Neural progenitor cell (in vitro differentiated cells): ENCODE results near the gene LHFPL2. TPM values are rescaled to one million over a fixed set of nuclear protein-coding genes. Genes with fewer than 3 reads are reported as not detected.

ENCODE experiments used
- DNase-seq: peaks from one replicate; pipeline ENCODE4 v3.0.0-alpha.2; 2016; ENCODE audit warnings: low spot score
- H2AFZ ChIP-seq: fragments of 200-600 bp; sonication (generic); replicated peaks from 2 replicates; pipeline ENCODE4 v1.6.1; 2016; ENCODE audit warnings: antibody characterized with exemption
- H3F3A ChIP-seq: fragments of 200-600 bp; sonication (generic); 2 replicates; pipeline ENCODE4 v1.6.1; 2016; ENCODE audit warnings: antibody characterized with exemption, low read depth
- H3K27ac ChIP-seq: fragments of 200-600 bp; sonication (generic); 2 replicates; pipeline ENCODE4 v1.5.1; 2016; ENCODE audit warnings: mild to moderate bottlenecking
- H3K27me3 ChIP-seq: fragments of 200-600 bp; sonication (generic); 2 replicates; pipeline ENCODE4 v1.6.1; 2016; ENCODE audit warnings: mild to moderate bottlenecking, moderate library complexity
- H3K36me3 ChIP-seq: fragments of 200-600 bp; sonication (generic); 2 replicates; pipeline ENCODE4 v1.5.1; 2016
- H3K4me1 ChIP-seq: fragments of 200-600 bp; sonication (generic); 2 replicates; pipeline ENCODE4 v1.6.1; 2016; ENCODE audit warnings: mixed run types
- H3K4me2 ChIP-seq: fragments of 200-600 bp; sonication (generic); 2 replicates; pipeline ENCODE4 v1.6.1; 2016
- H3K4me3 ChIP-seq: fragments of 200-600 bp; sonication (generic); 2 replicates; pipeline ENCODE4 v1.5.1; 2016
- H3K79me2 ChIP-seq: fragments of 200-600 bp; sonication (generic); 2 replicates; pipeline ENCODE4 v1.6.1; 2016; ENCODE audit warnings: low read depth
- H3K9ac ChIP-seq: fragments of 200-600 bp; sonication (generic); 2 replicates; pipeline ENCODE4 v1.6.1; 2016
- H3K9me3 ChIP-seq: fragments of 200-600 bp; sonication (generic); 2 replicates; pipeline ENCODE4 v1.5.1; 2016; ENCODE audit warnings: low read depth
- H4K20me1 ChIP-seq: fragments of 200-600 bp; sonication (generic); 2 replicates; pipeline ENCODE4 v1.6.1; 2016; ENCODE audit warnings: low read depth
- H3K27ac Mint-ChIP-seq: 3 replicates; pipeline ENCODE4 v1.8.0; 2021; ENCODE audit warnings: mixed read lengths
- H3K27me3 Mint-ChIP-seq: 2 replicates; pipeline ENCODE4 v1.8.0; 2022; ENCODE audit warnings: low read depth, mild to moderate bottlenecking, inconsistent platforms, moderate library complexity, mixed read lengths; ENCODE audit not compliant: insufficient read depth
- H3K36me3 Mint-ChIP-seq: 3 replicates; pipeline ENCODE4 v1.8.0; 2021; ENCODE audit warnings: mixed read lengths
- H3K4me1 Mint-ChIP-seq: 3 replicates; pipeline ENCODE4 v1.8.0; 2021; ENCODE audit warnings: mixed read lengths
- H3K4me3 Mint-ChIP-seq: 3 replicates; pipeline ENCODE4 v1.8.0; 2021; ENCODE audit warnings: mild to moderate bottlenecking, moderate library complexity, mixed read lengths
- H3K9me3 Mint-ChIP-seq: 3 replicates; pipeline ENCODE4 v1.8.0; 2020; ENCODE audit warnings: mixed read lengths
- EZH2 ChIP-seq: fragments of 200-600 bp; sonication (generic); IDR thresholded peaks from 2 replicates; pipeline ENCODE4 v1.6.1; 2017; ENCODE audit warnings: antibody characterized with exemption, mild to moderate bottlenecking, moderate library complexity
- EZH2phosphoT487 ChIP-seq: fragments of 200-600 bp; sonication (generic); IDR thresholded peaks from 2 replicates; pipeline ENCODE4 v1.6.1; 2017; ENCODE audit warnings: antibody characterized with exemption
- total RNA-seq: library from RNA; depleted of rRNA; stranded (reverse); fragments of >200 nt; gene quantifications from 2 replicates; pipeline ENCODE4 v1.2.3, GENCODE V29; 2015; ENCODE audit warnings: low replicate concordance
- TF ChIP-seq, protein P1 (sequence below): fragments of 200-600 bp; sonication (generic); IDR thresholded peaks from 2 replicates; pipeline ENCODE4 v1.5.1; 2017; ENCODE audit warnings: antibody characterized with exemption, mild to moderate bottlenecking

The LHFPL2 gene
- total RNA-seq, 1 donor from 2014 or later: 21.1 TPM

DNA sequence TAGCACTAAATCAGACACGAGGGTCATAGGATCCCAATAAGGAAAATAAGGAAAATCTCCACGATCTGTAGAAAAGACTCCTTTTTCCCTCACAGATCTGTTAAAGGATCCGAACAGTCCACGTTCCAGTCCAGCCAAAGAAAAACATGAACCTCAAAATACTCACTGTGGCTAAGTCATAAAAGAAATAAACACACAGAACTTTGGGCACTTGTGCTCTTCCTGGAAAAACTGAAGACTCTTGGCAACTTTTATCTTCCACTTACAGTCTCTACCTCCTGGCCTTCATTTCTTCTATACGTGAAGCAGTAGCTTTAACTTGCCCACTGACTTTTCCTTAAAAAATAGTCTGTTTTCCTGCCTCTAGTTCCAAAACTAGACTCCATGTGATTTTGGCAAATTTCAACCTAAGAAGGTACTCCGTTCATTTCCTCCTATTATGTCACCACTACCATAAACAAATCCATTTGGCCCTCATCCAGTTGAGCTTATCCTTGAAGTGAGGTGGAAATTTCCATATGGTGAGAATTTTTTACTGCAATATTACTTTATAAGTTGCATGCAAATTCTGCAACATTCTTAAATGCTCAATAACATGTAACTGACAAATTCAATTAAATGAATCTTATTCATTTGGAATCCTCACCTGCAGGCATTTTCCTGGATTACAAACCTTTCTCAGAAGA, 5.3 kb upstream of the LHFPL2 start:
- peaks cover 15% of the 10 kb centered on the region for H3F3A ChIP-seq
- H3K9me3 ChIP-seq: no peaks in the 10 kb centered on the region
- H2AFZ ChIP-seq: no peak overlapping the region
- Mint-ChIP-seq H3K27ac (no peak overlapping the region), H3K4me3 (no peak overlapping the region), H3K4me1 (peaks cover 10% of the 10 kb centered on the region), H3K36me3 (no peaks in the 10 kb centered on the region), H3K9me3 (no peaks in the 10 kb centered on the region), H3K27me3 (peaks cover 10% of the 10 kb centered on the region)
- H3K9ac ChIP-seq: no peak overlapping the region
- H3K4me2 ChIP-seq: no peak overlapping the region
- no peaks in the 10 kb centered on the region for H3K36me3 ChIP-seq
- TF ChIP-seq EZH2 (no peak), EZH2phosphoT487 (no peak)
- TF ChIP-seq, protein P1, sequence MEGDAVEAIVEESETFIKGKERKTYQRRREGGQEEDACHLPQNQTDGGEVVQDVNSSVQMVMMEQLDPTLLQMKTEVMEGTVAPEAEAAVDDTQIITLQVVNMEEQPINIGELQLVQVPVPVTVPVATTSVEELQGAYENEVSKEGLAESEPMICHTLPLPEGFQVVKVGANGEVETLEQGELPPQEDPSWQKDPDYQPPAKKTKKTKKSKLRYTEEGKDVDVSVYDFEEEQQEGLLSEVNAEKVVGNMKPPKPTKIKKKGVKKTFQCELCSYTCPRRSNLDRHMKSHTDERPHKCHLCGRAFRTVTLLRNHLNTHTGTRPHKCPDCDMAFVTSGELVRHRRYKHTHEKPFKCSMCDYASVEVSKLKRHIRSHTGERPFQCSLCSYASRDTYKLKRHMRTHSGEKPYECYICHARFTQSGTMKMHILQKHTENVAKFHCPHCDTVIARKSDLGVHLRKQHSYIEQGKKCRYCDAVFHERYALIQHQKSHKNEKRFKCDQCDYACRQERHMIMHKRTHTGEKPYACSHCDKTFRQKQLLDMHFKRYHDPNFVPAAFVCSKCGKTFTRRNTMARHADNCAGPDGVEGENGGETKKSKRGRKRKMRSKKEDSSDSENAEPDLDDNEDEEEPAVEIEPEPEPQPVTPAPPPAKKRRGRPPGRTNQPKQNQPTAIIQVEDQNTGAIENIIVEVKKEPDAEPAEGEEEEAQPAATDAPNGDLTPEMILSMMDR: no peak
- H3K79me2 ChIP-seq: no peaks in the 10 kb centered on the region
- no peaks in the 10 kb centered on the region for H3K27me3 ChIP-seq
- no peak for DNase-seq
- no peaks in the 10 kb centered on the region for H4K20me1 ChIP-seq
- no peak overlapping the region for H3K27ac ChIP-seq
- H3K4me1 ChIP-seq: peaks cover 11% of the 10 kb centered on the region
- H3K4me3 ChIP-seq: no peak overlapping the region

DNA sequence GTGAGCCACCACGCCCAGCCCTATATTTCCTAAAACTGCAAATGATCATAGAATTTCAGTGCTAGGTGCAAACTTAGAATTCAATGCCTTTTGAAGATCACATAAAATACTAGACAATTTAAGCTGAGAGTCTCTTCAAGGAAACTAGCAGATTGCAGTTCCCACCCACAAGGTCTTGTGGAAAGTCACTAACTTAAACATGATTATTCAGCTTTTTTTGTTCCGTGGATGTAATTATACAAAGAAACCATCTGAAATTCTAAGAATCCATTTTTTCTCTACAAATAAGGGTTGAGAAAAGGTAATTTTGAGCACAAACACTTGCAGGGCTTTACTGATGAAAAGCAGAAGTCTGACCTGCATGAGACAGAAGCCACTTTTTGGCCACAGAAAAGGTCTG, 4.5 kb upstream of the LHFPL2 start:
- H3K27ac Mint-ChIP-seq: no peak overlapping the region
- Histone ChIP-seq H3K4me2 (no peak overlapping the region), H2AFZ (no peak overlapping the region), H3K9ac (no peak overlapping the region), H3F3A (peaks cover 21% of the 10 kb centered on the region), H3K4me3 (no peak overlapping the region), H3K4me1 (peaks cover 11% of the 10 kb centered on the region), H3K27me3 (no peaks in the 10 kb centered on the region), H4K20me1 (no peaks in the 10 kb centered on the region), H3K36me3 (no peaks in the 10 kb centered on the region), H3K79me2 (no peaks in the 10 kb centered on the region), H3K9me3 (no peaks in the 10 kb centered on the region), H3K27ac (no peak overlapping the region)
- no peaks in the 10 kb centered on the region for H3K36me3 Mint-ChIP-seq
- DNase-seq: no peak
- H3K9me3 Mint-ChIP-seq: no peaks in the 10 kb centered on the region
- H3K4me1 Mint-ChIP-seq: peaks cover 10% of the 10 kb centered on the region
- TF ChIP-seq EZH2phosphoT487 (no peak), EZH2 (no peak)
- TF ChIP-seq, protein P1: no peak
- H3K27me3 Mint-ChIP-seq: peaks cover 10% of the 10 kb centered on the region
- H3K4me3 Mint-ChIP-seq: no peak overlapping the region

GRCh38 chr5:78651468-78651867, 2.9 kb upstream of the LHFPL2 start:
- H3K4me3 Mint-ChIP-seq: no peak overlapping the region
- no peak overlapping the region for H3K27ac ChIP-seq
- DNase-seq: no peak

More at GRCh38 chr5:78651468-78651867, 2.9 kb upstream of the LHFPL2 start:
- no peak overlapping the region for H3K4me2 ChIP-seq
- Mint-ChIP-seq H3K27me3 (peaks cover 10% of the 10 kb centered on the region), H3K36me3 (no peaks in the 10 kb centered on the region), H3K27ac (no peak overlapping the region), H3K9me3 (no peaks in the 10 kb centered on the region), H3K4me1 (peaks cover 20% of the 10 kb centered on the region)
- no peaks in the 10 kb centered on the region for H3K36me3 ChIP-seq
- no peaks in the 10 kb centered on the region for H3K9me3 ChIP-seq
- peaks cover 11% of the 10 kb centered on the region for H3K79me2 ChIP-seq
- H2AFZ ChIP-seq: no peak overlapping the region
- no peak overlapping the region for H3K9ac ChIP-seq
- H4K20me1 ChIP-seq: no peaks in the 10 kb centered on the region
- H3K27me3 ChIP-seq: no peaks in the 10 kb centered on the region
- H3K4me1 ChIP-seq: peaks cover 18% of the 10 kb centered on the region
- peaks cover 26% of the 10 kb centered on the region for H3F3A ChIP-seq
- TF ChIP-seq, protein P1: no peak
- TF ChIP-seq EZH2phosphoT487: no peak
- no peak for TF ChIP-seq EZH2
- no peak overlapping the region for H3K4me3 ChIP-seq
